ENCODE data around the gene PARD3. TPM values are rescaled to one million over a fixed set of nuclear protein-coding genes. Genes with fewer than 3 reads are reported as not detected.

The PARD3 gene
- polyA plus RNA-seq, 3 donors = 0.51 TPM; not detected in 2

- H3K27ac ChIP-seq (ENCODE audit: low read depth in 1 of 2, low read length in 2 of 2) = no peak overlapping the region
- 100% methylated on average over 2 of the region's 4 CpGs for WGBS (ENCODE audit: insufficient coverage)
- H3K4me2 ChIP-seq (replicated peaks; ENCODE audit: extremely low read depth, low read length, poor library complexity, severe bottlenecking) = no peak overlapping the region
- no peak overlapping the region for H2AFZ ChIP-seq (ENCODE audit: insufficient read depth, low read depth, low read length, poor library complexity, severe bottlenecking)
- no peaks in the 10 kb centered on the region for H3K27me3 ChIP-seq (ENCODE audit: control insufficient read depth in 2 of 2, insufficient read depth in 2 of 2, low read length in 2 of 2)
- H3K9me3 ChIP-seq (replicated peaks in 1 of 2; ENCODE audit: control insufficient read depth in 1 of 2, insufficient read depth in 1 of 2, low read length in 2 of 2) = no peaks in the 10 kb centered on the region
- no peak overlapping the region for H3K9ac ChIP-seq (ENCODE audit: insufficient read depth, low read length, poor library complexity, severe bottlenecking)
- no peaks in the 10 kb centered on the region for H3K4me1 ChIP-seq (ENCODE audit: control insufficient read depth in 1 of 2, insufficient read depth in 2 of 2, low read length in 2 of 2)
- TF ChIP-seq CTCF (IDR thresholded peaks at IDR 0.05) = no peak
- no peak for DNase-seq
- H3K9me3 Mint-ChIP-seq = peaks cover 0 to 5% (median 0%) of the 10 kb centered on the region in 7 donors
- H3K27ac Mint-ChIP-seq = peak overlapping the region in 1 of 7 donors; percentile 22
- H3K79me2 ChIP-seq (ENCODE audit: insufficient read depth, low read length) = no peaks in the 10 kb centered on the region
- no peak overlapping the region for H3K4me3 ChIP-seq (replicated peaks in 1 of 3; ENCODE audit: low read depth in 2 of 3, low read length in 3 of 3)
- H3K4me3 Mint-ChIP-seq = no peak overlapping the region
- no peaks in the 10 kb centered on the region for H4K20me1 ChIP-seq (ENCODE audit: insufficient read depth, low read length)
- peaks cover 4% of the 10 kb centered on the region for H3K4me1 Mint-ChIP-seq
- peaks cover 0 to 4% (median 2%) of the 10 kb centered on the region in 3 donors for H3K27me3 Mint-ChIP-seq (ENCODE audit: low read depth in 3 of 3)
- intact Hi-C loops (cut with micrococcal nuclease) = no loop called here
- no peaks in the 10 kb centered on the region for H3K36me3 ChIP-seq (replicated peaks in 1 of 2; ENCODE audit: control insufficient read depth in 1 of 2, insufficient read depth in 2 of 2, low read length in 2 of 2)
- no peaks in the 10 kb centered on the region for H3K36me3 Mint-ChIP-seq
These were observed 558.9 kb downstream of the PARD3 start for GRCh38 chr10:34256216-34256615.

DNA sequence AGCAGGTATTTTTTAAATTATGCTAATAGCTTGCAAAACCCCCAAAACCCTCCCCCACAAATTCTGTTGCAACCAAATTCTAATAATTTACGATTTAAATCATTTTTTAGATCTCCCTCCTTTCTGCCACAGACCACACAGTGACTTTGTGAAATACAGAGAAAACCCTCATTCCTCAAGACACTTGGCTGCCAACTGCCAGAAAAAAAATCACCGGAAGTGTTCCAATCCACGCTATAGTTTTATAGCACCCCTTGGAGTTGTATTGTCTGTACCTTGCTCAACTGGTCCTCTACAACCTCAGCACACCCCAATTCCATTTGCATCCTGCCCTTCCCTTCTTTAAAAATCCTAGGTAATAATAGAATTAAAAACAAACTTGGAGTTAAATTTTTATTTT lies 560.1 kb downstream of the PARD3 start:
- 0% methylated on average over 2 of the region's 3 CpGs for WGBS (ENCODE audit: insufficient coverage)
- no peak for DNase-seq
- Histone ChIP-seq H3K4me1 (ENCODE audit: control insufficient read depth in 1 of 2, insufficient read depth in 2 of 2, low read length in 2 of 2) (no peaks in the 10 kb centered on the region), H3K4me2 (replicated peaks; ENCODE audit: extremely low read depth, low read length, poor library complexity, severe bottlenecking) (no peak overlapping the region), H3K36me3 (replicated peaks in 1 of 2; ENCODE audit: control insufficient read depth in 1 of 2, insufficient read depth in 2 of 2, low read length in 2 of 2) (no peaks in the 10 kb centered on the region), H3K27me3 (ENCODE audit: control insufficient read depth in 2 of 2, insufficient read depth in 2 of 2, low read length in 2 of 2) (no peaks in the 10 kb centered on the region), H3K9ac (ENCODE audit: insufficient read depth, low read length, poor library complexity, severe bottlenecking) (no peak overlapping the region), H3K9me3 (replicated peaks in 1 of 2; ENCODE audit: control insufficient read depth in 1 of 2, insufficient read depth in 1 of 2, low read length in 2 of 2) (no peaks in the 10 kb centered on the region), H3K79me2 (ENCODE audit: insufficient read depth, low read length) (no peaks in the 10 kb centered on the region), H2AFZ (ENCODE audit: insufficient read depth, low read depth, low read length, poor library complexity, severe bottlenecking) (no peak overlapping the region), H3K27ac (ENCODE audit: low read depth in 1 of 2, low read length in 2 of 2) (no peak overlapping the region), H3K4me3 (replicated peaks in 1 of 3; ENCODE audit: low read depth in 2 of 3, low read length in 3 of 3) (no peak overlapping the region), H4K20me1 (ENCODE audit: insufficient read depth, low read length) (no peaks in the 10 kb centered on the region)
- Mint-ChIP-seq H3K27me3 (ENCODE audit: low read depth in 3 of 3) (peaks cover 0 to 2% (median 2%) of the 10 kb centered on the region in 3 donors), H3K27ac (no peak overlapping the region), H3K4me1 (peaks cover 4% of the 10 kb centered on the region), H3K36me3 (no peaks in the 10 kb centered on the region), H3K4me3 (no peak overlapping the region), H3K9me3 (peaks cover 0 to 5% (median 0%) of the 10 kb centered on the region in 7 donors)
- TF ChIP-seq CTCF (IDR thresholded peaks at IDR 0.05) = no peak
- intact Hi-C loops (cut with micrococcal nuclease) = no loop called here

Measured in CD14-positive monocyte (primary cell).